NCI-H2227 treated with DMSO at 0.1 percent for 48 hours (cell line): Measurements from ENCODE around the gene LILRB2.
A peak's percentile ranks its signal among the peaks of the same experiment; 100 is the strongest.
"Not testable (repeated sequence)": the region's sequence is repeated elsewhere in the genome, so short reads cannot be mapped to it uniquely, and the experiment has no call there.

ENCODE experiments used
- DNase-seq: peaks from one replicate; lab custom pipeline; 2025; lab: John Stamatoyannopoulos, UW

LILRB2 gene

DNA sequence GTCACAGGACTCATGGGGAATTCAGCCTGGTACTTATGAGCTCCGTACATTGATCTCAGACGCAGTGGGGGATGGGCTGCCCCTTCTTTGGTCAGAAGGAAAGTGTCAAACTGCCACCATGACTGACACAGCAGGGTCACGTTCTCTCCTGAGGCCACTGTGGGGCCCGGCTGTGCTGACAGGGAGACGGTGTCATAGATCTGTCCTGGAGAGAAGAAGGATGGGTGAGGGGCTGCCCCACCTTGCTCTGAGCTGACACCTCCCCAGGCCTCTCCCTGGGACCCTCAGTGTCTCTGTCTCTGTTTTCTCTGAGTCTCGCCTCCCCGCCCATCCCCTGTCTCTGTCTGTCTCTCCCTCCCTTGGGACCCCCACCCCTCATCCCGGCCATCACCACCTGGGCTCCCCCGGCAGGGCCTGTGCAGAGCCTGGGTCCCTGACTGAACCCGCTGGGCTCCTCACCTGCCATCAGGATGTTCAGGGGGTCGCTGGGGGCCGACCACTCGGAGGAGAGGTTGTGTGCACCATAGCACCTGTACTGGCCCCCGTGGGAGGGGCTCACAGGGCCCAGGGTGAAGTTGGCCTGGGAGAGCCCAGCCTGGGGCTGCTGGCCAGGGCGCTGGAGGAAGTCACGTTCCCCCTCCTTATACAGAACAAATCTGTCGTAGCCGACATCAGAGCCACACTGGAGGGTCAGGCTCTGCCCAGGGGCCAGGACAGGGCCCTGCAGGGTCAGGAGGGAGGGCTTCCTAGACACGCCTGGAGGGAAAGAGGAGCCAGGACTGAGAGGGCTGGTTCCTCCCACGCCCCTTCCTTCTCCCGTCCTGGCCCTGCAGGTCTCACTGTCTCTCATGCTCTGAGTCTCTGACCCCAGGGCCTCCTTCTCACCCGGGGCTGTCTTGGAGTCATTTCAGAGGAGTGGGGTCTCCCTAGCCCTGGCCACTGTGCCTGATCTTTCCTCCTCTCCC is 40.3 kb downstream of the LILRB2 start:
- DNase-seq: not testable (repeated sequence)

DNA sequence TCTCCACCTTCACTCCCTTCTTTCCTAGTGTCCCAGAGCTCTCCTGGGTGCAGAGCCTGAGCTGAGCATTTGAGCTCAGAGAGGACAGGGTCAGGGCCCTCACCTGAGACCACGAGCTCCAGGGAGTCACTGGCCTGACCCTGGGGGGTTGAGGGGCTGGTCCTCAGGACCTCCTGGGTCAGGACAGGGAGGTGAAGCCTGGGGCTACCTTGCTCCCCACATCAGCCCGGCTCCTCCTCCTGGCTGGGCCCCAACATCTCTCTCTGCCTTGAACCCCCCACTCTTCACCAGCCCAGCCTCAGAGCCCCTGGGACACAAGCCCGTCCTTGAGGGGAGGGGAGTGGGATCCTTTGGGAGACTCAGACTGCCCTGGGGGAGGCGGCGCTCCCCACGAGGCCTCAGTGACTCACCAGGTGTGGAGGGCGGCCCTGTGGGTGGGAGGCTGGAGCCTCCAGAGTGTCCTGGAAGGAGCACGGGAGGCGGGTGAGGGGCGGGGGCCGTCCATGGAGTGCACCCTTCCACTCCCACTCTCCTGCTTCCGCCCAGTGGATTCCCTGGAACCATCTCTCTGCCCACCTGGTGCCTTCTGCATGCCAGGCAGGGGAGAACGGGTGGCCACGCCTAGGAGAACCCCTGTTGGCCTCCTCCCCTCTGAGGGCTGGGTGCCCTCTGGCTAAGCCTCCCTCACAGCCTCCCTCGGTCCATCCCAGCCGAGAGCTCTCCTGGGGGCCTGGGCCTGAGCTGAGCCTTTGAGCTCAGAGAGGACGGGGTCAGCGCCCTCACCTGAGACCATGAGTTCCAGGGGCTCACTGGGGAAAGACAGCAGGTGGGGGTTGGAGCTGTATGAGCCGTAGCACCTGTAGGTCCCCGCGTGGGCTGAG is 41.2 kb downstream of the LILRB2 start:
- DNase-seq: not testable (repeated sequence)

GRCh38 chr19:54233941-54234340 is 47.0 kb downstream of the LILRB2 start:
- no peak for DNase-seq

GRCh38 chr19:54231077-54231931 is 49.6 kb downstream of the LILRB2 start:
- DNase-seq: peak; percentile 98

GRCh38 chr19:54230031-54230430 is 50.9 kb downstream of the LILRB2 start:
- no peak for DNase-seq

DNA sequence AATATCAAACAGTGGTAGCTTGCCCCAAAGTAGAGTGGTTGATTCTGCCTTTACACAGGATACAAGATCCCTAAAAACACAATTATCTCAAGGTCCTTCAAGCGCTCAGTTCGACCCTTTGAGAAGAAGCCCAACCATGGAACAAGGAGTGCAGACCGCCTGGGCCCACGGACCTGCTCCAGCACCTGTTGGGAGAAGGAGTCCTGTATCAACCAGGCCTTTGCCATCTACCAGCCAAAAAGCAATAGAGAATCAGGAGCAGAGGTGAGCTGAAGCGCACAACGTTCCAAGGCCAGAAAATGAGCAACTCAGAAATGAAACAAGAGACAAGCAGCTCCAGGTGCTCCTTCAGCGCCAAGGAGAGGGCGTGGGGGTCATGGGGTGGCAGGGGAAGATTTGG is 51.8 kb downstream of the LILRB2 start:
- DNase-seq: no peak

GRCh38 chr19:54224619-54225018 is 56.3 kb downstream of the LILRB2 start:
- not testable (repeated sequence) for DNase-seq

GRCh38 chr19:54223937-54224281 is 57.0 kb downstream of the LILRB2 start:
- DNase-seq: not testable (repeated sequence)
